Spleen (tissue), 11 donors: Measurements from ENCODE around the gene POLA2. TPM values are rescaled to one million over a fixed set of nuclear protein-coding genes. Genes with fewer than 3 reads are reported as not detected.

Source experiments
- DNase-seq: peaks from one replicate; pipeline ENCODE4 v3.0.0-alpha.2; 2020
- H3K27ac ChIP-seq, 8 donors: fragments of 200-600 bp; sonication (generic) in 7 of 8; 1 replicate in 4 of 8; 2 replicates in 4 of 8; pipeline versions ENCODE4 v1.5.0 to v1.8.0; 2016 to 2021; ENCODE audit warnings: inconsistent platforms in 4 of 8, mild to moderate bottlenecking in 4 of 8, moderate library complexity in 1 of 8
- H3K27me3 ChIP-seq, 7 donors: fragments of 200-600 bp; sonication (generic) in 6 of 7; replicated peaks in 1 of 7; 1 replicate in 4 of 7; 2 replicates in 3 of 7; pipeline versions ENCODE4 v1.5.0 to v1.8.0; 2016 to 2021; ENCODE audit warnings: inconsistent platforms in 3 of 7, mild to moderate bottlenecking in 1 of 7
- H3K36me3 ChIP-seq, 6 donors: fragments of 200-600 bp; sonication (generic) in 5 of 6; 1 replicate in 4 of 6; 2 replicates in 2 of 6; pipeline versions ENCODE4 v1.5.0 to v1.8.0; 2016 to 2021; ENCODE audit warnings: inconsistent platforms in 2 of 6
- H3K4me1 ChIP-seq, 6 donors: fragments of 200-600 bp; sonication (generic) in 5 of 6; 1 replicate in 3 of 6; 2 replicates in 3 of 6; pipeline versions ENCODE4 v1.5.0 to v1.8.0; 2016 to 2021; ENCODE audit warnings: inconsistent platforms in 3 of 6
- H3K4me3 ChIP-seq, 8 donors: fragments of 200-600 bp; sonication (generic) in 7 of 8; 1 replicate in 4 of 8; 2 replicates in 4 of 8; pipeline versions ENCODE4 v1.5.0 to v1.8.0; 2016 to 2021; ENCODE audit warnings: inconsistent platforms in 4 of 8, mild to moderate bottlenecking in 4 of 8, moderate library complexity in 2 of 8
- H3K9me3 ChIP-seq, 8 donors: fragments of 200-600 bp; sonication (generic) in 7 of 8; 1 replicate in 4 of 8; 2 replicates in 4 of 8; pipeline versions ENCODE4 v1.5.0 to v1.8.0; 2016 to 2021; ENCODE audit warnings: inconsistent platforms in 4 of 8
- CTCF ChIP-seq, 11 experiments: fragments of 200-600 bp in 7 of 11; fragments of 450-650 bp in 4 of 11; sonication (generic) in 4 of 11; IDR thresholded peaks in 8 of 11; conservative IDR thresholded peaks in 3 of 11; 1 replicate in 7 of 11; 2 replicates in 4 of 11; pipeline versions ENCODE4 v1.4.0 to v1.8.0; 2016 to 2021; ENCODE audit warnings: antibody characterized with exemption in 11 of 11, inconsistent platforms in 4 of 11, mild to moderate bottlenecking in 1 of 11
- POLR2A ChIP-seq, 3 donors: fragments of 450-650 bp; IDR thresholded peaks; one replicate each; pipeline ENCODE4 v1.5.1; 2017; ENCODE audit warnings: antibody characterized with exemption in 3 of 3, mild to moderate bottlenecking in 1 of 3
- POLR2AphosphoS5 ChIP-seq, 3 donors: sonication (generic); formaldehyde crosslinking; IDR thresholded peaks; one replicate each; pipeline ENCODE4 v1.5.1; 2017; ENCODE audit warnings: antibody characterized with exemption in 3 of 3
- WGBS, 5 donors: extraction: QIAGEN DNeasy Blood & Tissue Kit in 3 of 5; methylation state at CpG; one replicate each; pipeline versions ENCODE4 v1.1.5 to v1.1.7; 2013 to 2018; 5-methylcytosine and 5-hydroxymethylcytosine counted together
- intact Hi-C: fragments of 100-400 bp; cut with DNase I; formaldehyde crosslinking; loops from one replicate; pipeline ENCODE4 v1.15.0; 2023; ENCODE audit warnings: low total_unique reads
- polyA plus RNA-seq, 3 donors: library from polyadenylated mRNA; stranded (reverse); fragments of 200-250 nt; gene quantifications; one replicate each; pipeline ENCODE4 v1.2.1, GENCODE V29; 2013
- total RNA-seq, 7 donors: library from RNA; depleted of rRNA in 3 of 7; stranded (reverse); fragments of >200 nt in 3 of 7; fragmentation: NEBNext Ultra II Directional in 4 of 7; extraction: Animal tissue kit (Norgen Biotek cat#: 25700) in 4 of 7; gene quantifications; one replicate each; pipeline versions ENCODE4 v1.1.0 to v1.2.1, GENCODE V29; 2016 to 2021
- donor health status: healthy with polysubstance abuse.
- donor health status: DM: no; HTN: no; CAD: no; lungs with moderate emphysema.
- donor health status: DM: no; HTN: no; CAD: no.
- donor health status: Bipolar disorder and iron deficiency.
- donor health status: healthy.
- donor health status: DM: no; HTN: no; CAD: no.
- donor health status: DM: yes; HTN: yes; CAD: no.

POLA2 gene
- total and polyA plus RNA-seq, 10 donors, result 9.0 to 25.9 (median 14.1) TPM

- Histone ChIP-seq H3K36me3 (peaks cover 0 to 45% (median 0%) of the 10 kb centered on the region in 6 donors), H3K27me3 (no peaks in the 10 kb centered on the region), H3K9me3 (no peaks in the 10 kb centered on the region), H3K4me3 (no peak overlapping the region), H3K27ac (no peak overlapping the region), H3K4me1 (peaks cover 16 to 62% (median 38%) of the 10 kb centered on the region in 6 donors)
- DNase-seq, result no peak
- TF ChIP-seq CTCF (IDR thresholded peaks at IDR 0.05 in 8 of 11, conservative IDR thresholded peaks at IDR 0.05 in 3 of 11) (no peak), POLR2AphosphoS5 (IDR thresholded peaks at IDR 0.05) (no peak), POLR2A (IDR thresholded peaks at IDR 0.05) (no peak)
- intact Hi-C loops, result no loop called here
- 81 to 98% (median 96%) methylated on average over 3 of the region's 3 CpGs for WGBS, 5 donors
Observed at GRCh38 chr11:65303555-65303954, 41.8 kb downstream of the POLA2 start.

- H3K4me1 ChIP-seq, result peaks cover 21 to 62% (median 40%) of the 10 kb centered on the region in 6 donors
- H3K36me3 ChIP-seq, result peaks cover 0 to 40% (median 0%) of the 10 kb centered on the region in 6 donors
- no peaks in the 10 kb centered on the region for H3K27me3 ChIP-seq
- no peak for DNase-seq
- no peak overlapping the region for H3K27ac ChIP-seq
- TF ChIP-seq POLR2AphosphoS5 (IDR thresholded peaks at IDR 0.05), result no peak
- no peak for TF ChIP-seq POLR2A (IDR thresholded peaks at IDR 0.05)
- no peak for TF ChIP-seq CTCF (IDR thresholded peaks at IDR 0.05 in 8 of 11, conservative IDR thresholded peaks at IDR 0.05 in 3 of 11)
- intact Hi-C loops, result no loop called here
- WGBS, 5 donors, result 96 to 98% (median 98%) methylated on average over 4 of the region's 4 CpGs
- no peaks in the 10 kb centered on the region for H3K9me3 ChIP-seq
- H3K4me3 ChIP-seq, result no peak overlapping the region
Observed at GRCh38 chr11:65304110-65304509, 42.3 kb downstream of the POLA2 start.

GRCh38 chr11:65304613-65305012, 42.9 kb downstream of the POLA2 start:
- TF ChIP-seq POLR2A (IDR thresholded peaks at IDR 0.05) (no peak), POLR2AphosphoS5 (IDR thresholded peaks at IDR 0.05) (peak in 2 of 3 donors; percentile 17 to 39)
- intact Hi-C loops, result no loop called here
- H3K27me3 ChIP-seq, result no peaks in the 10 kb centered on the region
- H3K9me3 ChIP-seq, result no peaks in the 10 kb centered on the region
- 96 to 99% (median 96%) methylated on average over 7 of the region's 7 CpGs for WGBS, 5 donors
- peak overlapping the region in 1 of 8 donors; percentile 13 for H3K27ac ChIP-seq
- H3K4me1 ChIP-seq, result peaks cover 20 to 62% (median 41%) of the 10 kb centered on the region in 6 donors
- DNase-seq, result no peak
- no peak overlapping the region for H3K4me3 ChIP-seq
- peaks cover 0 to 35% (median 0%) of the 10 kb centered on the region in 6 donors for H3K36me3 ChIP-seq

- WGBS, 5 donors, result 94% methylated on average over 17 of the region's 17 CpGs
- Histone ChIP-seq H3K4me1 (peaks cover 30 to 62% (median 48%) of the 10 kb centered on the region in 6 donors), H3K27me3 (no peaks in the 10 kb centered on the region), H3K36me3 (peaks cover 0 to 33% (median 0%) of the 10 kb centered on the region in 6 donors), H3K9me3 (no peaks in the 10 kb centered on the region), H3K27ac (peak overlapping the region in 1 of 8 donors; percentile 18), H3K4me3 (no peak overlapping the region)
- TF ChIP-seq POLR2AphosphoS5 (IDR thresholded peaks at IDR 0.05) (peak in 1 of 3 donors; percentile 7), CTCF (IDR thresholded peaks at IDR 0.05 in 8 of 11, conservative IDR thresholded peaks at IDR 0.05 in 3 of 11) (no peak)
- intact Hi-C loops, result no loop called here
- DNase-seq, result no peak
Observed at GRCh38 chr11:65305501-65306268, 43.9 kb downstream of the POLA2 start.
